Astrocyte (in vitro differentiated cells and primary cell): ENCODE results near the gene UBAC2.

Experiments
- CTCF ChIP-seq: IDR thresholded peaks from 2 replicates; pipeline ENCODE4 v1.5.1; 2011; ENCODE audit warnings: low read depth, mild to moderate bottlenecking, inconsistent platforms, low read length, moderate library complexity; ENCODE audit not compliant: insufficient read depth
- EZH2 ChIP-seq: IDR thresholded peaks from 2 replicates; pipeline ENCODE4 v1.6.1; 2012; ENCODE audit warnings: mild to moderate bottlenecking, low read length, inconsistent platforms; ENCODE audit not compliant: insufficient read depth

- TF ChIP-seq EZH2 (no peak), CTCF (no peak)
Observed at GRCh38 chr13:99257291-99257690, 56.6 kb downstream of the UBAC2 start.
